Astrocyte (in vitro differentiated cells and primary cell): ENCODE measurements around the gene TLE1. TPM values are rescaled to one million over a fixed set of nuclear protein-coding genes. Genes with fewer than 3 reads are reported as not detected.
"Not testable (repeated sequence)": the region's sequence is repeated elsewhere in the genome, so short reads cannot be mapped to it uniquely, and the experiment has no call there.

Experiments used
- DNase-seq: peaks from one replicate; pipeline ENCODE4 v3.0.0-alpha.2; 2010; ENCODE audit warnings: low read depth
- FAIRE-seq: peaks from 2 replicates; lab custom pipeline; 2011; peaks lifted over from hg19 to GRCh38; lab: Jason Lieb, UNC
- H2AFZ ChIP-seq: 2 replicates; pipeline ENCODE4 v1.6.0; 2012; ENCODE audit warnings: low read depth, low read length, inconsistent platforms
- H3K27ac ChIP-seq: 2 replicates; pipeline ENCODE4 v1.5.1; 2011; ENCODE audit warnings: low read depth, low read length, inconsistent platforms
- H3K27me3 ChIP-seq: 2 replicates; pipeline ENCODE4 v1.6.0; 2011; ENCODE audit warnings: low read length, inconsistent platforms; ENCODE audit not compliant: insufficient read depth
- H3K36me3 ChIP-seq: 2 replicates; pipeline ENCODE4 v1.5.1; 2011; ENCODE audit warnings: low read length, inconsistent platforms; ENCODE audit not compliant: insufficient read depth
- H3K4me1 ChIP-seq: 2 replicates; pipeline ENCODE4 v1.5.1; 2011; ENCODE audit warnings: low read length, inconsistent platforms; ENCODE audit not compliant: insufficient read depth
- H3K4me2 ChIP-seq: 2 replicates; pipeline ENCODE4 v1.6.0; 2012; ENCODE audit warnings: low read length, inconsistent platforms
- H3K4me3 ChIP-seq: 2 replicates; pipeline ENCODE4 v1.5.1; 2011; ENCODE audit warnings: low read depth, mild to moderate bottlenecking, low read length, inconsistent platforms; ENCODE audit not compliant: insufficient read depth
- H3K79me2 ChIP-seq: 2 replicates; pipeline ENCODE4 v1.6.0; 2012; ENCODE audit warnings: mild to moderate bottlenecking, low read length, inconsistent platforms; ENCODE audit not compliant: insufficient read depth
- H3K9ac ChIP-seq: 2 replicates; pipeline ENCODE4 v1.6.0; 2012; ENCODE audit warnings: mild to moderate bottlenecking, low read length, inconsistent platforms
- H3K9me3 ChIP-seq: 2 replicates; pipeline ENCODE4 v1.5.1; 2012; ENCODE audit warnings: low read depth, mild to moderate bottlenecking, low read length, inconsistent platforms; ENCODE audit not compliant: insufficient read depth
- H4K20me1 ChIP-seq: 2 replicates; pipeline ENCODE4 v1.6.0; 2012; ENCODE audit warnings: low read length, inconsistent platforms; ENCODE audit not compliant: insufficient read depth
- H3K27ac Mint-ChIP-seq: one replicate; pipeline ENCODE4 v1.8.0; 2021; ENCODE audit warnings: mild to moderate bottlenecking, mixed read lengths; ENCODE audit not compliant: unreplicated experiment
- H3K27me3 Mint-ChIP-seq: one replicate; pipeline ENCODE4 v1.8.0; 2021; ENCODE audit warnings: low read depth, mixed read lengths; ENCODE audit not compliant: unreplicated experiment
- H3K36me3 Mint-ChIP-seq: one replicate; pipeline ENCODE4 v1.8.0; 2021; ENCODE audit warnings: low read depth, mixed read lengths; ENCODE audit not compliant: unreplicated experiment
- H3K4me1 Mint-ChIP-seq: one replicate; pipeline ENCODE4 v1.8.0; 2021; ENCODE audit warnings: low read depth, mixed read lengths; ENCODE audit not compliant: unreplicated experiment
- H3K4me3 Mint-ChIP-seq: one replicate; pipeline ENCODE4 v1.8.0; 2021; ENCODE audit warnings: mild to moderate bottlenecking, moderate library complexity, mixed read lengths; ENCODE audit not compliant: unreplicated experiment
- H3K9me3 Mint-ChIP-seq: one replicate; pipeline ENCODE4 v1.8.0; 2021; ENCODE audit warnings: mild to moderate bottlenecking, mixed read lengths; ENCODE audit not compliant: unreplicated experiment
- CTCF ChIP-seq: IDR thresholded peaks from 2 replicates; pipeline ENCODE4 v1.5.1; 2011; ENCODE audit warnings: low read depth, mild to moderate bottlenecking, inconsistent platforms, low read length, moderate library complexity; ENCODE audit not compliant: insufficient read depth
- EZH2 ChIP-seq: IDR thresholded peaks from 2 replicates; pipeline ENCODE4 v1.6.1; 2012; ENCODE audit warnings: mild to moderate bottlenecking, low read length, inconsistent platforms; ENCODE audit not compliant: insufficient read depth
- total RNA-seq: library from RNA; stranded (reverse); gene quantifications from 2 replicates; pipeline ENCODE4 v1.2.1, GENCODE V29; 2021

TLE1 gene
- total RNA-seq, 1 donor from 2014 or later, result 29.6 TPM

- Histone ChIP-seq H3K27me3 (peaks cover 6% of the 10 kb centered on the region), H3K4me1 (peaks cover 17% of the 10 kb centered on the region), H3K79me2 (peaks cover 27% of the 10 kb centered on the region), H3K9me3 (no peaks in the 10 kb centered on the region), H3K27ac (peak overlapping the region; percentile 19), H3K4me3 (peak overlapping the region; percentile 85), H3K36me3 (no peaks in the 10 kb centered on the region), H4K20me1 (peaks cover 11% of the 10 kb centered on the region), H3K4me2 (peak overlapping the region; percentile 96), H2AFZ (peak overlapping the region; percentile 55), H3K9ac (peak overlapping the region; percentile 81)
- Mint-ChIP-seq H3K4me1 (no peaks in the 10 kb centered on the region), H3K4me3 (peak overlapping the region; percentile 88), H3K27ac (no peak overlapping the region), H3K27me3 (peaks cover 13% of the 10 kb centered on the region), H3K36me3 (no peaks in the 10 kb centered on the region), H3K9me3 (peaks cover 2% of the 10 kb centered on the region)
- no peak for FAIRE-seq
- TF ChIP-seq EZH2 (no peak), CTCF (no peak)
- peak; percentile 33 for DNase-seq
Observed at GRCh38 chr9:81690251-81690851, 1.0 kb upstream of the TLE1 start.

- peak overlapping the region; percentile 50 for H3K27ac ChIP-seq
- H3K9ac ChIP-seq, result peak overlapping the region; percentile 78
- H3K9me3 Mint-ChIP-seq, H3K27ac Mint-ChIP-seq, FAIRE-seq, H3K4me1 Mint-ChIP-seq, H3K36me3 ChIP-seq, H3K9me3 ChIP-seq, H3K27me3 ChIP-seq, H3K36me3 Mint-ChIP-seq: not testable (repeated sequence)
- peaks cover 41% of the 10 kb centered on the region for H3K79me2 ChIP-seq
- Mint-ChIP-seq H3K27me3 (peaks cover 12% of the 10 kb centered on the region), H3K4me3 (peak overlapping the region; percentile 98)
- peaks cover 17% of the 10 kb centered on the region for H3K4me1 ChIP-seq
- H4K20me1 ChIP-seq, result peaks cover 23% of the 10 kb centered on the region
- peak overlapping the region; percentile 73 for H3K4me3 ChIP-seq
- peak overlapping the region; percentile 44 for H2AFZ ChIP-seq
- H3K4me2 ChIP-seq, result peak overlapping the region; percentile 92
- peak; percentile 20 for DNase-seq
Observed at GRCh38 chr9:81689093-81689342, 329 bp downstream of the TLE1 start.

GRCh38 chr9:81688262-81689092 lies 870 bp downstream of the TLE1 start:
- H3K27me3 Mint-ChIP-seq, H3K4me1 Mint-ChIP-seq, H3K9me3 Mint-ChIP-seq, H3K27me3 ChIP-seq, H3K36me3 Mint-ChIP-seq, FAIRE-seq, H3K27ac Mint-ChIP-seq, H3K36me3 ChIP-seq, H3K9me3 ChIP-seq: not testable (repeated sequence)
- H3K4me3 Mint-ChIP-seq, result peak overlapping the region; percentile 98
- Histone ChIP-seq H4K20me1 (peaks cover 27% of the 10 kb centered on the region), H3K27ac (peak overlapping the region; percentile 50), H3K4me1 (peaks cover 17% of the 10 kb centered on the region), H3K4me3 (peak overlapping the region; percentile 73), H2AFZ (peak overlapping the region; percentile 44), H3K9ac (peak overlapping the region; percentile 78), H3K4me2 (peak overlapping the region; percentile 92), H3K79me2 (peaks cover 45% of the 10 kb centered on the region)
- peak; percentile 36 for DNase-seq
